PC-3 (cell line): ENCODE results near the gene GALNS. TPM values are rescaled to one million over a fixed set of nuclear protein-coding genes. Genes with fewer than 3 reads are reported as not detected.

Experiments
- ATAC-seq: fragments of 200-7000 bp; cut with Tn5 transposase; 2 replicates; pipeline ENCODE4 v1.9.1; 2020; ENCODE audit warnings: mild to moderate bottlenecking, moderate library complexity
- BruUV-seq: library from RNA; stranded (reverse); fragments of 400-500 nt; replicated peaks from 2 replicates; lab custom pipeline; 2021; lab: Mats Ljungman, UMichigan
- CTCF ChIA-PET: fragments of 300-600 bp; sonication (Branson Sonifier 250); formaldehyde crosslinking; loops from one replicate; lab custom pipeline; 2022; ENCODE audit warnings: antibody characterized with exemption; lab: Charles Lee
- POLR2A ChIA-PET: fragments of 300-600 bp; sonication (Branson Sonifier 250); formaldehyde crosslinking; loops from one replicate; lab custom pipeline; 2022; ENCODE audit warnings: antibody characterized with exemption; ENCODE audit not compliant: unreplicated experiment; lab: Charles Lee
- DNase-seq: peaks from one replicate; pipeline ENCODE4 v3.0.0-alpha.2; 2015
- H2AFZ ChIP-seq: fragments of 300-600 bp; sonication (generic); 2 replicates; pipeline ENCODE4 v1.6.0; 2016; ENCODE audit warnings: antibody characterized with exemption, low read length
- H3F3A ChIP-seq: fragments of 300-600 bp; sonication (generic); one replicate; pipeline ENCODE4 v1.6.0; 2017; ENCODE audit warnings: antibody characterized with exemption, low read length, control low read depth, mild to moderate bottlenecking; ENCODE audit not compliant: unreplicated experiment
- H3K27ac ChIP-seq: fragments of 300-600 bp; sonication (generic); 2 replicates; pipeline ENCODE4 v1.5.1; 2016; ENCODE audit warnings: mild to moderate bottlenecking, low read length
- H3K27me3 ChIP-seq: fragments of 300-600 bp; sonication (generic); 2 replicates; pipeline ENCODE4 v1.6.1; 2016; ENCODE audit warnings: low read length, mixed read lengths
- H3K36me3 ChIP-seq: fragments of 300-600 bp; sonication (generic); 2 replicates; pipeline ENCODE4 v1.6.1; 2016; ENCODE audit warnings: low read depth, mixed run types, low read length, mixed read lengths
- H3K4me1 ChIP-seq: fragments of 300-600 bp; sonication (generic); 2 replicates; pipeline ENCODE4 v1.5.1; 2016; ENCODE audit warnings: low read length; ENCODE audit not compliant: insufficient read depth
- H3K4me2 ChIP-seq: fragments of 300-600 bp; sonication (generic); 2 replicates; pipeline ENCODE4 v1.6.0; 2016; ENCODE audit warnings: low read length
- H3K4me3 ChIP-seq: fragments of 300-600 bp; sonication (generic); 2 replicates; pipeline ENCODE4 v1.5.1; 2016; ENCODE audit warnings: mild to moderate bottlenecking, low read length, mixed read lengths
- H3K79me2 ChIP-seq: fragments of 300-600 bp; sonication (generic); 2 replicates; pipeline ENCODE4 v1.6.1; 2017; ENCODE audit warnings: low read length, mixed read lengths
- H3K9ac ChIP-seq: fragments of 300-600 bp; sonication (generic); 2 replicates; pipeline ENCODE4 v1.6.0; 2016; ENCODE audit warnings: mild to moderate bottlenecking, low read length
- H3K9me2 ChIP-seq: fragments of 300-600 bp; sonication (generic); replicated peaks from 2 replicates; pipeline ENCODE4 v1.6.1; 2016; ENCODE audit warnings: mixed run types, low read length, mixed read lengths
- H3K9me3 ChIP-seq: fragments of 300-600 bp; sonication (generic); 2 replicates; pipeline ENCODE4 v1.6.1; 2016; ENCODE audit warnings: low read length, mixed read lengths
- H4K20me1 ChIP-seq: fragments of 300-600 bp; sonication (generic); 2 replicates; pipeline ENCODE4 v1.6.1; 2016; ENCODE audit warnings: low read length, mixed read lengths
- CTCF ChIP-seq: fragments of 300-600 bp; sonication (generic); conservative IDR thresholded peaks from 2 replicates; pipeline ENCODE4 v1.5.1; 2017; ENCODE audit warnings: antibody characterized with exemption, low read depth, mild to moderate bottlenecking, low read length
- EZH2 ChIP-seq: fragments of 300-600 bp; sonication (generic); IDR thresholded peaks from one replicate; pipeline ENCODE4 v1.6.1; 2017; ENCODE audit warnings: antibody characterized with exemption, mild to moderate bottlenecking, low read length; ENCODE audit not compliant: unreplicated experiment
- EZH2phosphoT487 ChIP-seq: fragments of 300-600 bp; sonication (generic); IDR thresholded peaks from 2 replicates; pipeline ENCODE4 v1.6.1; 2018; ENCODE audit warnings: mild to moderate bottlenecking, antibody characterized with exemption, low read length, borderline replicate concordance
- intact Hi-C: fragments of 100-400 bp; cut with micrococcal nuclease; formaldehyde crosslinking; loops from 2 replicates; pipeline ENCODE4 v1.9.0; 2023
- total RNA-seq: library from RNA; depleted of rRNA; stranded (reverse); fragments of >200 nt; gene quantifications from 2 replicates; pipeline ENCODE4 v1.2.3, GENCODE V29; 2014

GALNS gene
- total RNA-seq, 1 experiment from 2014 or later, result 18.3 TPM

- Histone ChIP-seq H3K79me2 (no peaks in the 10 kb centered on the region), H3K9me3 (no peaks in the 10 kb centered on the region), H3F3A (no peaks in the 10 kb centered on the region), H3K9ac (no peak overlapping the region), H3K4me3 (no peak overlapping the region), H3K36me3 (no peaks in the 10 kb centered on the region), H3K27ac (no peak overlapping the region), H4K20me1 (no peaks in the 10 kb centered on the region), H3K4me1 (peaks cover 4% of the 10 kb centered on the region; the same call in 1 of the 2 replicates), H3K27me3 (no peaks in the 10 kb centered on the region), H2AFZ (no peak overlapping the region), H3K9me2 (no peaks in the 10 kb centered on the region), H3K4me2 (no peak overlapping the region)
- ChIA-PET POLR2A (no interaction called here), CTCF (no interaction called here)
- DNase-seq (no peak), ATAC-seq (no peak)
- TF ChIP-seq EZH2phosphoT487, result no peak
- TF ChIP-seq CTCF, result no peak
- TF ChIP-seq EZH2, result no peak
- intact Hi-C loops, result no loop called here
- BruUV-seq, result no TSS peak
These were observed 46.0 kb upstream of the GALNS start for GRCh38 chr16:88902744-88903143.

- ATAC-seq, result no peak
- no peak overlapping the region for H3K4me3 ChIP-seq
These were observed 45.1 kb upstream of the GALNS start for GRCh38 chr16:88901718-88902337.

More at GRCh38 chr16:88901718-88902337, 45.1 kb upstream of the GALNS start:
- ChIA-PET CTCF (no interaction called here), POLR2A (no interaction called here)
- Histone ChIP-seq H3K9me2 (no peaks in the 10 kb centered on the region), H3K4me1 (no peaks in the 10 kb centered on the region), H3K9me3 (no peaks in the 10 kb centered on the region), H3K79me2 (no peaks in the 10 kb centered on the region), H2AFZ (no peak overlapping the region), H4K20me1 (no peaks in the 10 kb centered on the region), H3F3A (no peaks in the 10 kb centered on the region), H3K9ac (no peak overlapping the region), H3K36me3 (no peaks in the 10 kb centered on the region), H3K27ac (no peak overlapping the region), H3K27me3 (no peaks in the 10 kb centered on the region), H3K4me2 (no peak overlapping the region)
- no TSS peak for BruUV-seq
- intact Hi-C loops, result no loop called here
- DNase-seq, result no peak
- TF ChIP-seq CTCF (no peak), EZH2 (no peak), EZH2phosphoT487 (no peak)
